Measurements from ENCODE around the gene FOXL1.

DNA sequence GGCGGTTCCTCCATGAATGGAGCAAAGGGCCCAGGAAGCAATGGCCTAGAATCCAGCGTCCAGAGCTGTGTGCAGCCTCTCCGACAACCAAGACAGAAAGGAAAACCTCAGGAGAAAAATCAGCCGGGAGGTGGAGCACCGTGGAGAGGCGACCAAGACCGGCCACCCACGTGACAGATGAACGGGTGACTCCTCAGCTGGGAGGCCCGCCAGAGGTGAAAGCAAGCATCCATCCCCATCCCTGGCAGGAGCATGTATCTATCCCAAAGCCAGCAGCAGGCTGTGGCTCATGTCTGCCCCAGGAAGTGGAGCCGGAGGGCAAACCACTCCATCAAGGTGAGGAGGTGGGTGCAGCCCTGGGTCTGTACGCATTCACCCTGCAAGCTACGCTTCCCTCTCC is 52.1 kb downstream of the FOXL1 start:
- TF ChIP-seq, protein P1, sequence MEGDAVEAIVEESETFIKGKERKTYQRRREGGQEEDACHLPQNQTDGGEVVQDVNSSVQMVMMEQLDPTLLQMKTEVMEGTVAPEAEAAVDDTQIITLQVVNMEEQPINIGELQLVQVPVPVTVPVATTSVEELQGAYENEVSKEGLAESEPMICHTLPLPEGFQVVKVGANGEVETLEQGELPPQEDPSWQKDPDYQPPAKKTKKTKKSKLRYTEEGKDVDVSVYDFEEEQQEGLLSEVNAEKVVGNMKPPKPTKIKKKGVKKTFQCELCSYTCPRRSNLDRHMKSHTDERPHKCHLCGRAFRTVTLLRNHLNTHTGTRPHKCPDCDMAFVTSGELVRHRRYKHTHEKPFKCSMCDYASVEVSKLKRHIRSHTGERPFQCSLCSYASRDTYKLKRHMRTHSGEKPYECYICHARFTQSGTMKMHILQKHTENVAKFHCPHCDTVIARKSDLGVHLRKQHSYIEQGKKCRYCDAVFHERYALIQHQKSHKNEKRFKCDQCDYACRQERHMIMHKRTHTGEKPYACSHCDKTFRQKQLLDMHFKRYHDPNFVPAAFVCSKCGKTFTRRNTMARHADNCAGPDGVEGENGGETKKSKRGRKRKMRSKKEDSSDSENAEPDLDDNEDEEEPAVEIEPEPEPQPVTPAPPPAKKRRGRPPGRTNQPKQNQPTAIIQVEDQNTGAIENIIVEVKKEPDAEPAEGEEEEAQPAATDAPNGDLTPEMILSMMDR (IDR thresholded peaks at IDR 0.05; ENCODE audit: low read depth, low read length, poor library complexity, severe bottlenecking) = no peak
- TF ChIP-seq EZH2phosphoT487 (IDR thresholded peaks at IDR 0.05; ENCODE audit: borderline replicate concordance, low read length) = no peak
